DOHH2 (cell line): ENCODE data around the gene BBS9.

Experiments
- H3F3A ChIP-seq: fragments of 200-600 bp; sonication (generic), shearing (Covaris generic); 2 replicates; pipeline ENCODE4 v1.6.0; 2016; ENCODE audit warnings: antibody characterized with exemption, mild to moderate bottlenecking; ENCODE audit not compliant: control insufficient read depth, insufficient read depth
- H3K27ac ChIP-seq: fragments of 200-600 bp; sonication (generic); 2 replicates; pipeline ENCODE4 v1.5.1; 2014; ENCODE audit warnings: low read depth, mild to moderate bottlenecking, low read length, moderate library complexity
- H3K27me3 ChIP-seq: fragments of 200-600 bp; sonication (generic); 2 replicates; pipeline ENCODE4 v1.6.1; 2014; ENCODE audit warnings: mild to moderate bottlenecking, low read length, mixed read lengths; ENCODE audit not compliant: control insufficient read depth
- H3K36me3 ChIP-seq: fragments of 200-600 bp; sonication (generic); 2 replicates; pipeline ENCODE4 v1.6.1; 2014; ENCODE audit warnings: mild to moderate bottlenecking, low read length, moderate library complexity, mixed read lengths; ENCODE audit not compliant: control insufficient read depth
- H3K4me1 ChIP-seq: fragments of 200-600 bp; sonication (generic); 2 replicates; pipeline ENCODE4 v1.6.1; 2014; ENCODE audit warnings: mild to moderate bottlenecking, low read length, mixed read lengths; ENCODE audit not compliant: control insufficient read depth
- H3K4me2 ChIP-seq: fragments of 200-600 bp; sonication (generic); 2 replicates; pipeline ENCODE4 v1.6.0; 2014; ENCODE audit warnings: mild to moderate bottlenecking, low read length, moderate library complexity
- H3K4me3 ChIP-seq: fragments of 200-600 bp; sonication (generic); 2 replicates; pipeline ENCODE4 v1.5.1; 2014; ENCODE audit warnings: mild to moderate bottlenecking, low read length, mixed read lengths
- H3K79me2 ChIP-seq: fragments of 200-600 bp; sonication (generic); 2 replicates; pipeline ENCODE4 v1.6.1; 2014; ENCODE audit warnings: mild to moderate bottlenecking, low read length, mixed read lengths; ENCODE audit not compliant: control insufficient read depth
- H3K9me2 ChIP-seq: fragments of 200-600 bp; sonication (generic); replicated peaks from 2 replicates; pipeline ENCODE4 v1.6.1; 2014; ENCODE audit warnings: mild to moderate bottlenecking, low read length, mixed read lengths; ENCODE audit not compliant: control insufficient read depth
- H3K9me3 ChIP-seq: fragments of 200-600 bp; sonication (generic); 2 replicates; pipeline ENCODE4 v1.6.1; 2014; ENCODE audit warnings: antibody characterized with exemption, low read length, mixed read lengths; ENCODE audit not compliant: control insufficient read depth, insufficient read depth
- H4K20me1 ChIP-seq: fragments of 200-600 bp; sonication (generic); 2 replicates; pipeline ENCODE4 v1.6.0; 2014; ENCODE audit warnings: low read depth, mild to moderate bottlenecking, antibody characterized with exemption, low read length, moderate library complexity; ENCODE audit not compliant: control insufficient read depth, insufficient read depth
- CTCF ChIP-seq: fragments of 200-600 bp; sonication (generic); IDR thresholded peaks from one replicate; pipeline ENCODE4 v1.5.1; 2014; ENCODE audit warnings: antibody characterized with exemption, mild to moderate bottlenecking, low read depth, low read length; ENCODE audit not compliant: poor library complexity, severe bottlenecking
- EZH2phosphoT487 ChIP-seq: fragments of 200-600 bp; sonication (generic); IDR thresholded peaks from 2 replicates; pipeline ENCODE4 v1.6.1; 2017; ENCODE audit warnings: borderline replicate concordance, mild to moderate bottlenecking, antibody characterized with exemption, low read length, moderate library complexity, mixed read lengths

BBS9 gene

GRCh38 chr7:33087858-33088257 is 41.5 kb upstream of the BBS9 start:
- H4K20me1 ChIP-seq, result no peaks in the 10 kb centered on the region
- no peaks in the 10 kb centered on the region for H3K9me3 ChIP-seq
- H3K4me3 ChIP-seq, result no peak overlapping the region
- no peaks in the 10 kb centered on the region for H3K79me2 ChIP-seq
- H3K27ac ChIP-seq, result no peak overlapping the region
- H3K4me1 ChIP-seq, result no peaks in the 10 kb centered on the region
- H3K27me3 ChIP-seq, result 0 out of 2 replicates have a peak, but pooled peaks cover 1% of the 10 kb centered on the region
- no peak for TF ChIP-seq EZH2phosphoT487
- TF ChIP-seq CTCF, result no peak
- H3K9me2 ChIP-seq, result no peaks in the 10 kb centered on the region
- no peaks in the 10 kb centered on the region for H3F3A ChIP-seq
- peaks cover 2% of the 10 kb centered on the region; the same call in 1 of the 2 replicates for H3K36me3 ChIP-seq
- no peak overlapping the region for H3K4me2 ChIP-seq

- Histone ChIP-seq H4K20me1 (no peaks in the 10 kb centered on the region), H3K4me2 (no peak overlapping the region), H3K4me3 (no peak overlapping the region), H3K4me1 (no peaks in the 10 kb centered on the region), H3K27me3 (no peaks in the 10 kb centered on the region), H3K79me2 (no peaks in the 10 kb centered on the region), H3K9me3 (no peaks in the 10 kb centered on the region), H3K27ac (no peak overlapping the region), H3F3A (no peaks in the 10 kb centered on the region), H3K9me2 (no peaks in the 10 kb centered on the region), H3K36me3 (peaks cover 15% of the 10 kb centered on the region)
- TF ChIP-seq CTCF (no peak), EZH2phosphoT487 (no peak)
Observed at GRCh38 chr7:33089142-33089541, 40.2 kb upstream of the BBS9 start.

DNA sequence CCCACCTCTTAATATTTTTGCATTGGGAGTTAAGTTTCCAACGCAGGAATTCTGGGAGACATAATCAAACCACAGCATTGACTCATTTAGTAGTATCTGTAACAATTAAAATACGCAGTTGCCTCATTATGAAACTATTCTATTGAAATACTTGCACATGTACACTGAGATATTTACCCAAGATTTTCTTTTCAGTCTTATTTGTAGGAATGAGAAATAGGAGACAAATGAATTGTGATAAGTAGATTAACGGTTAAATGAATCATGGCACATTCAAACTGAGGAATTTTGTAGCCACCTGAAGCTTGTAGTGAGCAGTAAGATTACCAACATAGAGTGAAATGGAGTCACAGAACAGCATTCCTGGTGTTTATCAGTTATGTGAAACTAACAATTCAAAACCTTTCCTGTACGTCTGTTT is 38.2 kb upstream of the BBS9 start:
- H3K4me1 ChIP-seq, result no peaks in the 10 kb centered on the region
- no peaks in the 10 kb centered on the region for H3K9me3 ChIP-seq
- H3K79me2 ChIP-seq, result no peaks in the 10 kb centered on the region
- H3K9me2 ChIP-seq, result no peaks in the 10 kb centered on the region
- no peaks in the 10 kb centered on the region for H4K20me1 ChIP-seq
- no peak overlapping the region for H3K4me2 ChIP-seq
- H3K4me3 ChIP-seq, result no peak overlapping the region
- no peaks in the 10 kb centered on the region for H3K27me3 ChIP-seq
- no peaks in the 10 kb centered on the region for H3F3A ChIP-seq
- peaks cover 27% of the 10 kb centered on the region for H3K36me3 ChIP-seq
- no peak for TF ChIP-seq EZH2phosphoT487
- no peak for TF ChIP-seq CTCF
- no peak overlapping the region for H3K27ac ChIP-seq
